Central memory CD8-positive, alpha-beta T cell (primary cell): ENCODE measurements around the gene ZNF787.

Experiments used
- ATAC-seq: fragments of 150-1000 bp; cut with Tn5 transposase; replicated peaks from 2 replicates; pipeline ENCODE4 v1.10.0; 2022; ENCODE audit warnings: mild to moderate bottlenecking, moderate FRiP score, moderate number of reproducible peaks; ENCODE audit not compliant: poor library complexity, severe bottlenecking; ENCODE audit errors: extremely low read depth
- DNase-seq, 2 donors: peaks; one replicate each; pipeline ENCODE4 v3.0.0; 2021; ENCODE audit warnings: low spot score in 2 of 2
- H3K27ac Mint-ChIP-seq: one replicate; pipeline ENCODE4 v1.8.0; 2022; ENCODE audit warnings: low read depth, mild to moderate bottlenecking, moderate library complexity, mixed read lengths
- H3K27me3 Mint-ChIP-seq: one replicate; pipeline ENCODE4 v1.8.0; 2022; ENCODE audit warnings: mixed read lengths
- H3K36me3 Mint-ChIP-seq: one replicate; pipeline ENCODE4 v1.8.0; 2022; ENCODE audit warnings: mild to moderate bottlenecking, moderate library complexity, mixed read lengths; ENCODE audit not compliant: insufficient read depth
- H3K4me1 Mint-ChIP-seq: one replicate; pipeline ENCODE4 v1.8.0; 2022; ENCODE audit warnings: mixed read lengths
- H3K4me3 Mint-ChIP-seq: one replicate; pipeline ENCODE4 v1.8.0; 2022; ENCODE audit warnings: mild to moderate bottlenecking, moderate library complexity, mixed read lengths
- H3K9me3 Mint-ChIP-seq: one replicate; pipeline ENCODE4 v1.8.0; 2022; ENCODE audit warnings: mixed read lengths

The ZNF787 gene

DNA sequence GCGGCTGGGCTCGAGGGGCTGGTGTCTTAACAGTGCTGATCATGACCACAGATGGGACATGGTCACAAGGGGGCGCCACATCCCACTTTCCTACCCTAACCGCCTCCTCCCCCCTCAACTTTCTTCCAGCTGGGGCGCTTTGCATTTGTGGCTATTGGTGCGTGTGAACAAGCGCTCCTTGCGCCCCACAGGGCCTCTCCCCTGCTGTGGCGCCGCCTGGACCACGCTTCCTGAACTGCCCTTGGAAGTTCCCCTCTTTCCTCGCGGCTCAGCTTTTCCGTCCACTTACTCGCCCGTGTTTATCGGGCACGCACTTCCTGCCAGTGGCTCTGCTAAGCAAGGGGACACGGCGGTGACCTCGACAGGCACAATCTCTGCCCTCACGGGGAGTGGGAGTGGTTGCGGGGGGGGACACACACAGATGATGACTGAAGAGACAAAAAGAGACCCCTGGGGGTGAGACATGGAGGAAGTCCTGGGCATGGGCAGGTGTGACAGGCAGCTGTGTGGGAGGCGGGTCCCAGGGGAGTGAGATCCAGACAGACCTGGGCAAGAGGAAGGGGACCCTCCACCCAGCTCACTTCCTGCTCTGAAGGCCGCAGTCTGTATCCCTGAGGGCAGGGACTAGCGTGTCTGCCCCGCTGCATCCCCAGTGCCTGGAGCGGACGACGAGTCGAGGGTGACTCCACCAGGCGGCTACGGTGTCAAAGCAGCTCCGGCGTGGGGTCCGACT, 40.3 kb downstream of the ZNF787 start:
- peak overlapping the region; percentile 6 for H3K27ac Mint-ChIP-seq
- peak; percentile 64 for ATAC-seq
- H3K4me3 Mint-ChIP-seq: peak overlapping the region; percentile 72
- H3K27me3 Mint-ChIP-seq: peaks cover 11% of the 10 kb centered on the region
- H3K36me3 Mint-ChIP-seq: peaks cover 2% of the 10 kb centered on the region
- H3K9me3 Mint-ChIP-seq: no peaks in the 10 kb centered on the region
- peak; percentile 32 to 55 for DNase-seq
- peaks cover 11% of the 10 kb centered on the region for H3K4me1 Mint-ChIP-seq

DNA sequence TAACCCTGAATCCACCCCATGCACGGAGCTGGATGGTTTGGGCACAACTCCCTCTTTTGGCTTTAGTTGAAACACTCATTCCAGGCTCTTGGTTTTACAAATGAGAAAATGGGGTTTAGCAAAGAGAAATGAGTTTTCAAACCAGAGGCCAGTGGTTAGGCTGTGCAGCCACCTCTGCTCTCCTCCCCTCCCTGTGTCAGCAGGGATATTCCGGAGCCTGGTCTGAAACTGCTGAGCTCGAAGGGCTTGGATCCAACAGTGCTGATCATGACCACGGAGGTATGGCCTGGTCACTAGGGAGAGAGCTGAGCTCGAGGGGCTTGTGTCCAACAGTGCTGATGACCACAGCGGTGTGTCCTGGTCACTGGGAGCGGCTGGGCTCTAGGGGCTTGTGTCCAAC, 41.5 kb downstream of the ZNF787 start:
- Mint-ChIP-seq H3K27me3 (peaks cover 11% of the 10 kb centered on the region), H3K9me3 (no peaks in the 10 kb centered on the region), H3K27ac (no peak overlapping the region), H3K4me1 (peaks cover 11% of the 10 kb centered on the region), H3K36me3 (peaks cover 2% of the 10 kb centered on the region), H3K4me3 (no peak overlapping the region)
- DNase-seq (no peak), ATAC-seq (no peak)

DNA sequence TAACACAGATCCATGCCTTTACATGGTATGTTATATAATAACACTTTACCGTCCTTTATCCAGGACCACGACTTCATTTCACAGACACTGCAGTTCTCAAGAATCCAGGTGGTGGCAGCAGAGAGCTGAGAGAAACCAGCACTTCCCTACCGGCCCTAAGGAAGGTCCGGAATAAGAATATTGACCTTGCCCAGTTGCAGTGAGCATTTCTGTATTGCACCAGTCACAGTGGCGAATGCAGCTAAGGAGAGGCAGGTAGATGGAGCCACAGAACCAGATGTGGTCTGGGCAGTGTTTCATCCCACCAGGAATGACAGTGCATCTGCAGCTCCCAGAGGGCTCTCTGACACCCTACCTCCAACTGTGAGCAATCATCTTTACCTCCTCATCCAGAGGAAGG, 44.6 kb downstream of the ZNF787 start:
- no peak overlapping the region for H3K4me3 Mint-ChIP-seq
- H3K4me1 Mint-ChIP-seq: peaks cover 10% of the 10 kb centered on the region
- no peaks in the 10 kb centered on the region for H3K9me3 Mint-ChIP-seq
- peaks cover 8% of the 10 kb centered on the region for H3K27me3 Mint-ChIP-seq
- peaks cover 2% of the 10 kb centered on the region for H3K36me3 Mint-ChIP-seq
- no peak for ATAC-seq
- no peak overlapping the region for H3K27ac Mint-ChIP-seq
- no peak for DNase-seq

DNA sequence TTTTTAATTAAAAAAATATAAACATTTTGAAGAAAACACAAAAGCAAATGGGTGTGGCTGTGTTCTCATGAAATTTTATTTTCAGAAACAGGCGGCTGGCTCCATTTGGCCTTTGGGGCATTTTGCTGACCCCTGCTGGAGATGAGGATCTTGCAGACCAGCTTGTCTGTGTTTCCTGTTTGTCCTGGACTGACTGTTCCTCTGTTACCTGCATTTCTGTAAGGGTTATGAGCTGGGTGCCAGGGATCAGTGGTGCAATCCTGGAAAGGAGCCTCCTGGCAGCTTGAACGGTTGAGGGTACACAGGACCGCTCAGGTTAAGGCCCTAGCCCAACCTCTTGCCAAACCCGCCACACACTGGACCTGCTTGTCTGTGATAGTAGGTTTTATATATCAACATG, 49.9 kb downstream of the ZNF787 start:
- no peaks in the 10 kb centered on the region for H3K9me3 Mint-ChIP-seq
- no peak overlapping the region for H3K27ac Mint-ChIP-seq
- H3K36me3 Mint-ChIP-seq: no peaks in the 10 kb centered on the region
- DNase-seq (no peak), ATAC-seq (no peak)
- peaks cover 9% of the 10 kb centered on the region for H3K4me1 Mint-ChIP-seq
- no peak overlapping the region for H3K4me3 Mint-ChIP-seq
- peaks cover 16% of the 10 kb centered on the region for H3K27me3 Mint-ChIP-seq

DNA sequence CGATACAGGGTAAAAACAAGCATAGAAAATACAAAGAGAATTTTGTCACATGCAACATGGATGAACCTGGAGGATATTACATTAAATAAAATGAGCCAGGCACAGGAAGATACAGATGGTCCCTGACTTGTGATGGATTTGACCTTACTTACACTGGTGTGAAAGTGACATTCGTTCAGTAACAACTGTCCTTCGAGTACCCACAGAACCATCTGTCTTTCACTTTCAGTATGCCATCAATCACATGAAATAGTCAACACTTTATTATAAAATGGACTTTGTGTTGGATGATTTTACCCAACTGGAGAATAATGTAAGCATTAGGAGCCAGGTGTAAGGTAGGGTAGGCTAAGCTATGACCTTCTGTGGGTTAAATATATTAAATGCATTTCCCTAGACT, 51.5 kb downstream of the ZNF787 start:
- no peak for ATAC-seq
- no peaks in the 10 kb centered on the region for H3K9me3 Mint-ChIP-seq
- H3K27me3 Mint-ChIP-seq: peaks cover 20% of the 10 kb centered on the region
- no peak overlapping the region for H3K4me3 Mint-ChIP-seq
- no peak overlapping the region for H3K27ac Mint-ChIP-seq
- no peaks in the 10 kb centered on the region for H3K36me3 Mint-ChIP-seq
- DNase-seq: no peak
- H3K4me1 Mint-ChIP-seq: peaks cover 12% of the 10 kb centered on the region

DNA sequence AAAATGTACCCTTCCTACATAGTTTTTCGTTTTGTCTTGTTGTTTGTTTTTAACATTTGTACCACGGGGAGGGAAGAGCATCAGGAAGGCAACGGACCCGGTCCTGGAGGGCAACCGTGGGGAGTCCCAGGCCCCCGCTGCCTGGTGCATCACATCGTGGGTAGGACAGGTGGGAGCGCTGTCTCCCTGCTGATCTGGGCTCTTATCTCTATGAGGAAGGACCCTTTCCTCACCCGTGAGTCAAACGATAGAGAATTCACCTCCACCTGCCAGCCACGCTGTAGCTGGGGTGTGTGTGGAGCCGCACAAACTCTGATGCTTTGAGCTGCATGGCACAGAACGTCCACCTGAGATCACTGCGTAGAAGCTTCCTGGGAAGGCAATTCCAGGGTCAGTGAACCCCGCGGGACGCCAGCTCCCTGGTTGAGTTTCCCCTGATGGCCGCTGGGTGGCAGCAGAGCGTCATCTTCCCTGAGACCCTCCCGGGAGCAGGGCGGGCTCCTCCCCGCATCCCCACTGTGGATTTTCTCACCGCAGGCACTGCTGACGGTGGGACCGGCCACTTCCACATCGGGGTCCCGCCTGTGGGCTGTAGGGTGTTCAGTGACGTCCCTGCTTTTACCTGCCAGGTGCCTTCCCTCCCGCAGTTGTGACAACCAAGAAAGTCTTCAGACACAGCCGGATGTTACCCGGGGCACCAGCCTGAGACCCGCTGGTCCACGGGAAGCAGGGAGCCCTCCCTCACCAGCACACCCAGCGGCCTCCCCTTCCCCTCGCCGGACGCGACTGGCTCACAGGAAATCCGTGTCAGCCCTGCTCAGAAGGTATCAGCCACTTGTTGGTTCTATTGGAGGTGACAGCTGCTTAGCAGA, 54.7 kb downstream of the ZNF787 start:
- DNase-seq (peak; percentile 39 to 43), ATAC-seq (peak; percentile 67)
- Mint-ChIP-seq H3K4me3 (peak overlapping the region; percentile 63), H3K27ac (peak overlapping the region; percentile 38), H3K27me3 (peaks cover 44% of the 10 kb centered on the region), H3K4me1 (peaks cover 12% of the 10 kb centered on the region), H3K9me3 (no peaks in the 10 kb centered on the region), H3K36me3 (no peaks in the 10 kb centered on the region)

DNA sequence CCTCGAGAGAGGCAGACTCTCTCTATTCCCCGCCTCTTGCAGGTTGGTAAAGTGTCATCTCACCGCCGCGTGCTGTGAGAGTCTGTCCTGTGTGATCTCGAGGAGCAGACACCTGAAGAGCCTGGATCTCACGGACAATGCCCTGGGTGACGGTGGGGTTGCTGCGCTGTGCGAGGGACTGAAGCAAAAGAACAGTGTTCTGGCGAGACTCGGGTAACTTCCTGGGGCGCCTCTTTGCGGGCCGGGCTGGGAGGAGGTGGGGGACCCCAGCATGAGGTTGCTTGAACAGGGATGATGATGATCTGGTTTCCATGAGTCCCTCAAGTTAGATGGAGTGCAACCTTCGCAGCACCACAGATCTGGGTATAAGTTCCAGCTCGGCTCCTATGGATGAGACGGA, 67.5 kb downstream of the ZNF787 start:
- ATAC-seq: no peak
- Mint-ChIP-seq H3K4me1 (no peaks in the 10 kb centered on the region), H3K27ac (no peak overlapping the region), H3K27me3 (peaks cover 55% of the 10 kb centered on the region), H3K36me3 (no peaks in the 10 kb centered on the region), H3K4me3 (no peak overlapping the region), H3K9me3 (no peaks in the 10 kb centered on the region)
- DNase-seq: no peak
